Thoracic aorta (tissue), 2 donors: ENCODE results near the gene RNF168. TPM values are rescaled to one million over a fixed set of nuclear protein-coding genes. Genes with fewer than 3 reads are reported as not detected.
"Not testable (repeated sequence)": the region's sequence is repeated elsewhere in the genome, so short reads cannot be mapped to it uniquely, and the experiment has no call there.

Source experiments
- ATAC-seq: fragments of 150-250 bp; one replicate; pipeline ENCODE4 v1.8.0; 2017; ENCODE audit warnings: low read depth; ENCODE audit not compliant: insufficient number of reproducible peaks, low FRiP score
- DNase-seq: peaks from one replicate; pipeline ENCODE4 v3.0.0-alpha.2; 2020; ENCODE audit warnings: low spot score
- H3K27ac ChIP-seq, 2 donors: fragments of 200-600 bp; sonication (generic); 1 replicate in 1 of 2; 2 replicates in 1 of 2; pipeline ENCODE4 v1.5.1; 2016; ENCODE audit warnings: mild to moderate bottlenecking in 2 of 2, moderate library complexity in 2 of 2
- H3K27me3 ChIP-seq: fragments of 200-600 bp; sonication (generic); replicated peaks from 2 replicates; pipeline ENCODE4 v1.6.0; 2016; ENCODE audit warnings: mild to moderate bottlenecking; ENCODE audit not compliant: insufficient read depth
- H3K36me3 ChIP-seq: fragments of 200-600 bp; sonication (generic); one replicate; pipeline ENCODE4 v1.5.1; 2016
- H3K4me1 ChIP-seq, 2 donors: fragments of 200-600 bp; sonication (generic); 1 replicate in 1 of 2; 2 replicates in 1 of 2; pipeline versions ENCODE4 v1.5.1 to v1.6.0; 2016; ENCODE audit warnings: low read depth in 2 of 2, mild to moderate bottlenecking in 1 of 2; ENCODE audit not compliant: control insufficient read depth in 1 of 2
- H3K4me3 ChIP-seq: fragments of 200-600 bp; sonication (generic); 2 replicates; pipeline ENCODE4 v1.5.1; 2016; ENCODE audit warnings: mild to moderate bottlenecking
- H3K9me3 ChIP-seq: fragments of 200-600 bp; sonication (generic); 2 replicates; pipeline ENCODE4 v1.5.1; 2016
- CTCF ChIP-seq: fragments of 200-600 bp; sonication (generic); IDR thresholded peaks from one replicate; pipeline ENCODE4 v1.5.1; 2019; ENCODE audit warnings: antibody characterized with exemption
- total RNA-seq, 2 donors: library from RNA; depleted of rRNA; stranded (reverse); fragments of >200 nt; gene quantifications; one replicate each; pipeline versions ENCODE4 v1.1.0 to v1.2.3, GENCODE V29; 2016

The RNF168 gene
- total RNA-seq, 2 donors from 2014 or later = 24.0 to 30.8 TPM

GRCh38 chr3:196440041-196440537 is 63.5 kb downstream of the RNF168 start:
- no peak overlapping the region for H3K4me3 ChIP-seq
- ATAC-seq (no peak), DNase-seq (no peak)
- no peaks in the 10 kb centered on the region for H3K27me3 ChIP-seq
- TF ChIP-seq CTCF = no peak
- no peaks in the 10 kb centered on the region for H3K9me3 ChIP-seq
- no peaks in the 10 kb centered on the region for H3K4me1 ChIP-seq
- H3K36me3 ChIP-seq = no peaks in the 10 kb centered on the region
- H3K27ac ChIP-seq = no peak overlapping the region

- peak within 1 kb of the TSS; percentile 85 to 86 for H3K27ac ChIP-seq
- H3K27me3 ChIP-seq = no peaks in the 10 kb centered on the region
- H3K36me3 ChIP-seq = no peaks in the 10 kb centered on the region
- TF ChIP-seq CTCF = no peak
- DNase-seq (peak; percentile 77), ATAC-seq (peak; percentile 93)
- H3K4me3 ChIP-seq = peak within 1 kb of the TSS; percentile 94
- peaks cover 13% of the 10 kb centered on the region in 2 donors for H3K4me1 ChIP-seq
- no peaks in the 10 kb centered on the region for H3K9me3 ChIP-seq
Measured at GRCh38 chr3:196432137-196432879, 71.3 kb downstream of the RNF168 start, which contains the start of gene UBXN7. Gene UBXN7, minus strand, starts transcription at chr3:196432427. Its CDS starts 28 bp downstream, at chr3:196432399.

DNA sequence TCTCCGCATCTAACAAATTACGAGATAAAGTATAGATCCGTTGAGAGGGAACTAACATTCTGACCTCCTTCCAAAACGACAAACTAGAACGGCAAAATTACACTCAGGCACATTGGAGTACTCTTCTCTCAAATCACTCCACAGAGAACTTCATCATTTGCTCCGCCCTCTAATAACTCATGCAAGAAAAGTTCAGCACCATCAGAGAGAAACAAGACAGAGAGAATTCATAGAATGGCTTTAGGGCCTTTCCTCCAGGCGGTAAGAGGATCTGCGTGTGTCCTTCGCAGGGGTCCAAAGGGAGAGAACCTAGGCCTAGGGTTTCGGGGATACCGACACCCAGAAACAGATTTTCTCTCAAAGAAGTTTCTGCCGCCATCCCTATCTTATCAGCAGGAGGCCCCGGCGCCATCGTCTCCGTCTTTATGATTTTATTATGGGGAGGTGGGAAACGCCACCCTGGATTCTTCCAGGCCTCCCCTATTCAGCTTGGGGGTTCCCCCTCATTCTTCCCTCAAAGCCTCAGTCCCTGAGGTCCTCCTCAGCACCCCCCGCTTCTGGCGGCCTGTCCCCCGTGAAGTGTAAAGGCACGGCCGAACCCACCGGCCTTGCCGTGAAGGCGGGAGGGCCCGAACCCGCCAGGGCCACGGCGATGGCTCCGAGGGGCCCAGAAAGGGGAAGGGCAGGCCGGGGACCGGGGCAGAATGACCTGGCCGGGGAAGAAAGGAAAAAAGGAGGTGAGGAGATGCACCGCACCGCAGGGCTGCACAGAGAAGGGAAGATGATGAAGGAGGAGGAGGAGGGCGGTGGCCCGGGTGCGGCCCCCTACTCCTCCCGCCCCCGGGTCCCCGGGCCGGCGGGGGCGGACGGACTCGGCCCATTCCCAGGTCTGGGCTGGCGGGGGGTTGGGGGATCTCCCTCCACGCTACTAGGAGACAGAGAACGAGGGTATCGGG is 72.1 kb downstream of the RNF168 start:
- peak overlapping the region; percentile 94 for H3K4me3 ChIP-seq
- no peaks in the 10 kb centered on the region for H3K27me3 ChIP-seq
- ATAC-seq (peak; percentile 26), DNase-seq (no peak)
- peak overlapping the region; percentile 80 to 86 for H3K27ac ChIP-seq
- no peak for TF ChIP-seq CTCF
- no peaks in the 10 kb centered on the region for H3K9me3 ChIP-seq
- peaks cover 13% of the 10 kb centered on the region in 2 donors for H3K4me1 ChIP-seq
- H3K36me3 ChIP-seq = no peaks in the 10 kb centered on the region

GRCh38 chr3:196428041-196428440 is 75.5 kb downstream of the RNF168 start:
- Histone ChIP-seq H3K4me1 (peaks cover 14 to 16% of the 10 kb centered on the region in 2 donors), H3K4me3 (no peak overlapping the region), H3K27ac (no peak overlapping the region), H3K36me3 (no peaks in the 10 kb centered on the region), H3K27me3 (no peaks in the 10 kb centered on the region), H3K9me3 (no peaks in the 10 kb centered on the region)
- no peak for DNase-seq
- ATAC-seq = no peak
- no peak for TF ChIP-seq CTCF

GRCh38 chr3:196424421-196424820 is 79.1 kb downstream of the RNF168 start:
- H3K27ac ChIP-seq, ATAC-seq, H3K9me3 ChIP-seq, H3K27me3 ChIP-seq, H3K36me3 ChIP-seq, DNase-seq, H3K4me3 ChIP-seq: not testable (repeated sequence)
- H3K4me1 ChIP-seq = peaks cover 12 to 16% of the 10 kb centered on the region in 2 donors
